ENCODE data around the gene CAMK2D.
"Not testable (repeated sequence)": the region's sequence is repeated elsewhere in the genome, so short reads cannot be mapped to it uniquely, and the experiment has no call there.

DNA sequence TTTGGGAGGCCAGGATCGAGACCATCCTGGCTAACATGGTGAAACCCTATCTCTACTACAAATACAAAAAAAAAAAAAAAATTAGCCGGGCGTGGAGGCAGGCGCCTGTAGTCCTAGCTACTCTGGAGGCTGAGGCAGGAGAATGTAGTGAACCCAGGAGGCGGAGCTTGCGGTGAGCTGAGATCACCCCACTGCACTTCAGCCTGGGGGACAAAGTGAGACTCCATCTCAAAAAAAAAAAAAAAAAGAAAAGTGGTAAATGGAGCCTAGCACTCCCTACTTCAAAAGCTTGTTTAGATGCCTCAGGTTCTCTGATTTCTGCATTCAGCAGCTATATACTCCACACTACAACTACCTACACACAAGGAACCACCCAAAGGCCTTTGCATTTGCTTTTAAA is 56.4 kb downstream of the CAMK2D start:
- TF ChIP-seq, protein P1, sequence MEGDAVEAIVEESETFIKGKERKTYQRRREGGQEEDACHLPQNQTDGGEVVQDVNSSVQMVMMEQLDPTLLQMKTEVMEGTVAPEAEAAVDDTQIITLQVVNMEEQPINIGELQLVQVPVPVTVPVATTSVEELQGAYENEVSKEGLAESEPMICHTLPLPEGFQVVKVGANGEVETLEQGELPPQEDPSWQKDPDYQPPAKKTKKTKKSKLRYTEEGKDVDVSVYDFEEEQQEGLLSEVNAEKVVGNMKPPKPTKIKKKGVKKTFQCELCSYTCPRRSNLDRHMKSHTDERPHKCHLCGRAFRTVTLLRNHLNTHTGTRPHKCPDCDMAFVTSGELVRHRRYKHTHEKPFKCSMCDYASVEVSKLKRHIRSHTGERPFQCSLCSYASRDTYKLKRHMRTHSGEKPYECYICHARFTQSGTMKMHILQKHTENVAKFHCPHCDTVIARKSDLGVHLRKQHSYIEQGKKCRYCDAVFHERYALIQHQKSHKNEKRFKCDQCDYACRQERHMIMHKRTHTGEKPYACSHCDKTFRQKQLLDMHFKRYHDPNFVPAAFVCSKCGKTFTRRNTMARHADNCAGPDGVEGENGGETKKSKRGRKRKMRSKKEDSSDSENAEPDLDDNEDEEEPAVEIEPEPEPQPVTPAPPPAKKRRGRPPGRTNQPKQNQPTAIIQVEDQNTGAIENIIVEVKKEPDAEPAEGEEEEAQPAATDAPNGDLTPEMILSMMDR (IDR thresholded peaks at IDR 0.05; ENCODE audit: borderline replicate concordance, extremely low read depth, low read length, poor library complexity, severe bottlenecking): not testable (repeated sequence)
- TF ChIP-seq EZH2 (IDR thresholded peaks at IDR 0.05; ENCODE audit: borderline replicate concordance, low read depth, low read length, severe bottlenecking): not testable (repeated sequence)

Data from DND-41 (cell line).